Caco-2 (cell line): ENCODE data around the gene PGAP3. TPM values are rescaled to one million over a fixed set of nuclear protein-coding genes. Genes with fewer than 3 reads are reported as not detected.

Source experiments
- BruUV-seq: library from RNA; stranded (reverse); fragments of 400-500 nt; replicated peaks from 2 replicates; lab custom pipeline; 2021; lab: Mats Ljungman, UMichigan
- CTCF ChIA-PET: fragments of 300-600 bp; sonication (Branson Sonifier 250); formaldehyde crosslinking; loops from one replicate; lab custom pipeline; 2022; ENCODE audit warnings: antibody characterized with exemption; lab: Charles Lee
- POLR2A ChIA-PET: fragments of 300-600 bp; sonication (Branson Sonifier 250); formaldehyde crosslinking; loops from one replicate; lab custom pipeline; 2022; ENCODE audit warnings: antibody characterized with exemption; lab: Charles Lee
- DNase-seq, 2 experiments: peaks; one replicate each; pipeline versions ENCODE4 v3.0.0 to v3.0.0-alpha.2; 2020 to 2022
- H3K27me3 ChIP-seq: replicated peaks from 2 replicates; pipeline ENCODE4 v1.6.0; 2011; ENCODE audit warnings: low read length; ENCODE audit not compliant: control insufficient read depth, insufficient read depth
- H3K36me3 ChIP-seq: 2 replicates; pipeline ENCODE4 v1.5.1; 2011; ENCODE audit warnings: low read length; ENCODE audit not compliant: control insufficient read depth, insufficient read depth
- H3K4me1 ChIP-seq: fragments of 250-450 bp; sonication (Bioruptor Pico); 2 replicates; pipeline ENCODE4 v1.5.1; 2020; ENCODE audit warnings: mild to moderate bottlenecking
- H3K4me3 ChIP-seq: 2 replicates; pipeline ENCODE4 v1.5.1; 2011; ENCODE audit warnings: low read depth, mild to moderate bottlenecking, control low read depth, low read length
- H3K9me3 ChIP-seq: fragments of 250-450 bp; sonication (Bioruptor Pico); 2 replicates; pipeline ENCODE4 v1.5.1; 2020; ENCODE audit warnings: mild to moderate bottlenecking, moderate library complexity
- H3K27ac Mint-ChIP-seq: one replicate; pipeline ENCODE4 v1.8.0; 2022; ENCODE audit warnings: mixed read lengths; ENCODE audit not compliant: unreplicated experiment
- H3K27me3 Mint-ChIP-seq: one replicate; pipeline ENCODE4 v1.8.0; 2022; ENCODE audit warnings: mixed read lengths; ENCODE audit not compliant: insufficient read depth, unreplicated experiment
- H3K36me3 Mint-ChIP-seq: one replicate; pipeline ENCODE4 v1.8.0; 2022; ENCODE audit warnings: mild to moderate bottlenecking, mixed read lengths; ENCODE audit not compliant: insufficient read depth, unreplicated experiment
- H3K4me1 Mint-ChIP-seq: one replicate; pipeline ENCODE4 v1.8.0; 2022; ENCODE audit warnings: low read depth, mixed read lengths; ENCODE audit not compliant: unreplicated experiment
- H3K4me3 Mint-ChIP-seq: one replicate; pipeline ENCODE4 v1.8.0; 2022; ENCODE audit warnings: mild to moderate bottlenecking, moderate library complexity, mixed read lengths; ENCODE audit not compliant: unreplicated experiment
- H3K9me3 Mint-ChIP-seq: one replicate; pipeline ENCODE4 v1.8.0; 2022; ENCODE audit warnings: mixed read lengths; ENCODE audit not compliant: unreplicated experiment
- intact Hi-C: fragments of 100-400 bp; cut with micrococcal nuclease; formaldehyde crosslinking; loops from one replicate; pipeline ENCODE4 v1.10.0; 2022; ENCODE audit not compliant: unreplicated experiment
- total RNA-seq: library from RNA; stranded (reverse); gene quantifications from 2 replicates; pipeline ENCODE4 v1.2.3, GENCODE V29; 2022
- TF ChIP-seq, protein P1 (sequence below), 2 experiments: fragments of 200-600 bp in 1 of 2; IDR thresholded peaks; 1 replicate in 1 of 2; 2 replicates in 1 of 2; pipeline versions ENCODE4 v1.5.1 to v1.8.0; 2011 to 2022; ENCODE audit warnings: antibody characterized with exemption in 1 of 2, control low read depth in 1 of 2, inconsistent platforms in 1 of 2, low read depth in 1 of 2, low read length in 1 of 2, mild to moderate bottlenecking in 1 of 2, moderate library complexity in 1 of 2; ENCODE audit not compliant: insufficient read depth in 1 of 2, severe bottlenecking in 1 of 2, unreplicated experiment in 1 of 2

Gene PGAP3
- total RNA-seq, 1 experiment from 2014 or later, result 14.7 TPM

DNA sequence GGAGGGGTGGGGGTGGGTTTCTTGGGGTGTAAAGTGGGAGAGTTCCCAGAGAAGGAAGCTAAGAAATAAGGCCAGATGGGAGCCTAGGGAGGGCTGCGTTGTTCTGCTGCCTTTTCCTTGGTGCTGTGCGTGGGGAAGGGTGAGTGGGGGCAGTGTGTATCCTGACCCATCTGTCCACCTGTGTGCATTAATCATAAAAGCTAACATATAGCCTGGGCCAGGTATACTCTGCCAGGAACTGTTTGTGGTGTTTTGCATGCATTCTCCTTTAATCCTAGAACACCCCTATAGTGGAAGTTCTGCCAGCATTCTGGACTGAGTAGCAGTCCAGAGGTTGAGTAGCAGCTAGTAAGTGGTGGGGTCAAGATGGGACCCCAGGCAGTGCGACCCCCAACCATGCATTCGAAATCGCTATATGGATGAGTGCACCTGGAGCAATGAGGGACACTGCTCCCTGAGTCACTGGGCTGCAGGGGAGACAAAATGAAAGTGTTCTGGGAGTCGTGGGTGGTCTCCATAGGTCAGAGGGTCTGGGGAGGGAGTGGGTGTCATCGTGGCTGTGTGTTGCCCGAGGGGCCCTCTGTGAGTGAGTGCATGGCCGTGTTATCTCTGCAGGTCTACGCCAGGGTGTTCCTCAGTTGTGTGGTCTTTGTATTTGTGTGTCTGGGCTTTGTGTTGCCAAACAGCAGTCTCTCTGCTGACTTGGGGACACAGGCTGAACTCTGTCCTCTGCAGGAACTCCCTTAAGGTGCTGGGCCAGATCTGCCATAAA is 13.3 kb upstream of the PGAP3 start:
- no peaks in the 10 kb centered on the region for H3K9me3 Mint-ChIP-seq
- H3K27ac Mint-ChIP-seq, result peak overlapping the region; percentile 98
- H3K36me3 ChIP-seq, result no peaks in the 10 kb centered on the region; the same call in 1 of the 2 replicates
- peaks cover 58% of the 10 kb centered on the region for H3K4me1 ChIP-seq
- H3K36me3 Mint-ChIP-seq, result peaks cover 6% of the 10 kb centered on the region
- POLR2A ChIA-PET, result interaction anchor here (0.5 to 2.7 kb wide), 5 partner anchors 10 to 1444 kb away, joined by 3 to 22 read pairs (median 4); partner anchors contain the start of gene MIEN1
- peak overlapping the region; percentile 84 for H3K4me3 ChIP-seq
- no peaks in the 10 kb centered on the region for H3K27me3 ChIP-seq
- TF ChIP-seq, protein P1, sequence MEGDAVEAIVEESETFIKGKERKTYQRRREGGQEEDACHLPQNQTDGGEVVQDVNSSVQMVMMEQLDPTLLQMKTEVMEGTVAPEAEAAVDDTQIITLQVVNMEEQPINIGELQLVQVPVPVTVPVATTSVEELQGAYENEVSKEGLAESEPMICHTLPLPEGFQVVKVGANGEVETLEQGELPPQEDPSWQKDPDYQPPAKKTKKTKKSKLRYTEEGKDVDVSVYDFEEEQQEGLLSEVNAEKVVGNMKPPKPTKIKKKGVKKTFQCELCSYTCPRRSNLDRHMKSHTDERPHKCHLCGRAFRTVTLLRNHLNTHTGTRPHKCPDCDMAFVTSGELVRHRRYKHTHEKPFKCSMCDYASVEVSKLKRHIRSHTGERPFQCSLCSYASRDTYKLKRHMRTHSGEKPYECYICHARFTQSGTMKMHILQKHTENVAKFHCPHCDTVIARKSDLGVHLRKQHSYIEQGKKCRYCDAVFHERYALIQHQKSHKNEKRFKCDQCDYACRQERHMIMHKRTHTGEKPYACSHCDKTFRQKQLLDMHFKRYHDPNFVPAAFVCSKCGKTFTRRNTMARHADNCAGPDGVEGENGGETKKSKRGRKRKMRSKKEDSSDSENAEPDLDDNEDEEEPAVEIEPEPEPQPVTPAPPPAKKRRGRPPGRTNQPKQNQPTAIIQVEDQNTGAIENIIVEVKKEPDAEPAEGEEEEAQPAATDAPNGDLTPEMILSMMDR (IDR thresholded peaks at IDR 0.05; ENCODE audit: insufficient read depth in 1 of 2, low read depth in 1 of 2, low read length in 1 of 2, severe bottlenecking in 1 of 2, unreplicated experiment in 1 of 2), result no peak
- intact Hi-C loops, result no loop called here
- DNase-seq, result peak; percentile 43 to 65
- no peaks in the 10 kb centered on the region for H3K9me3 ChIP-seq
- H3K4me3 Mint-ChIP-seq, result peak overlapping the region; percentile 99
- CTCF ChIA-PET, result interaction anchor here (0.7 to 2.5 kb wide), 6 partner anchors 13 to 80 kb away, joined by 3 to 20 read pairs (median 13); partner anchors contain the start of genes MIEN1 and PGAP3
- BruUV-seq, result TSS peak; percentile 47
- no peaks in the 10 kb centered on the region for H3K27me3 Mint-ChIP-seq
- peaks cover 30% of the 10 kb centered on the region for H3K4me1 Mint-ChIP-seq

DNA sequence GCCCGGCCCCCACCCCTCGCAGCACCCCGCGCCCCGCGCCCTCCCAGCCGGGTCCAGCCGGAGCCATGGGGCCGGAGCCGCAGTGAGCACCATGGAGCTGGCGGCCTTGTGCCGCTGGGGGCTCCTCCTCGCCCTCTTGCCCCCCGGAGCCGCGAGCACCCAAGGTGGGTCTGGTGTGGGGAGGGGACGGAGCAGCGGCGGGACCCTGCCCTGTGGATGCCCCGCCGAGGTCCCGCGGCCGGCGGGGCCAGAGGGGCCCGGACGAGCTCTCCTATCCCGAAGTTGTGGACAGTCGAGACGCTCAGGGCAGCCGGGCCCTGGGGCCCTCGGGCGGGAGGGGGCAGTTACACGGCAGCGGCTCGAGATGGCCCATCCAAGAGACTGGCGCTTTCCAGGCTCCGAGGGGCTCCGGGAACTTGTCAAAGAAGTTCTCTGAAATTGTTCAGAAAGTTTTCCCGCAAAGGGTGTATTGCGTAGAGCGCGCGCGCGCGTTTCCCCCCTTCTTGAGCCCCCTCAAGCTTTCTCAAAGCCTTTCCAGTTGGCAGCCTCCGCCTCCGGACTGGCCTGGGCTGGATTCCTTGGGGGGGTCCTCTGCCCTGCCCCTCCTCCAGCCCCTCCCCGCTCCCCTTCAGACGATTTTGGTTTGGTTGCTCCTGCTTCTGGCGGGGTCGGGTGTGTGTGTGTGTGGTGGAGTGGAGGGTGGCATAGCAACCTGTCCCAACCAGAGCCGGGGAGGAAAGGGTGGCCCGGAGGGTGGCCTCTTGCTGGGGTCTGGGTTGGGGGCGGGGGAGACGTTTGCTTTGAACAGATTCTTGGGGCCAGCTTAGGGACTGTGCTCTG is 12.5 kb upstream of the PGAP3 start:
- Mint-ChIP-seq H3K9me3 (no peaks in the 10 kb centered on the region), H3K4me3 (peak overlapping the region; percentile 99), H3K4me1 (peaks cover 38% of the 10 kb centered on the region), H3K36me3 (peaks cover 11% of the 10 kb centered on the region), H3K27me3 (no peaks in the 10 kb centered on the region), H3K27ac (peak overlapping the region; percentile 98)
- H3K4me3 ChIP-seq, result peak overlapping the region; percentile 84
- intact Hi-C loops, result no loop called here
- DNase-seq, result peak; percentile 50 to 59
- ChIA-PET POLR2A (interaction anchor here (0.5 to 2.7 kb wide), 11 partner anchors 9 to 455 kb away, joined by 3 to 32 read pairs (median 4); partner anchors contain the start of genes MIEN1 and PGAP3), CTCF (interaction anchor here (0.5 to 2.5 kb wide), 13 partner anchors 12 to 280 kb away, joined by 3 to 20 read pairs (median 7); partner anchors contain the start of genes MIEN1, PGAP3 and PNMT)
- H3K4me1 ChIP-seq, result peaks cover 62% of the 10 kb centered on the region
- no peaks in the 10 kb centered on the region for H3K36me3 ChIP-seq
- no peaks in the 10 kb centered on the region for H3K27me3 ChIP-seq
- H3K9me3 ChIP-seq, result no peaks in the 10 kb centered on the region
- BruUV-seq, result no TSS peak
- TF ChIP-seq, protein P1 (IDR thresholded peaks at IDR 0.05; ENCODE audit: insufficient read depth in 1 of 2, low read depth in 1 of 2, low read length in 1 of 2, severe bottlenecking in 1 of 2, unreplicated experiment in 1 of 2), result no peak

DNA sequence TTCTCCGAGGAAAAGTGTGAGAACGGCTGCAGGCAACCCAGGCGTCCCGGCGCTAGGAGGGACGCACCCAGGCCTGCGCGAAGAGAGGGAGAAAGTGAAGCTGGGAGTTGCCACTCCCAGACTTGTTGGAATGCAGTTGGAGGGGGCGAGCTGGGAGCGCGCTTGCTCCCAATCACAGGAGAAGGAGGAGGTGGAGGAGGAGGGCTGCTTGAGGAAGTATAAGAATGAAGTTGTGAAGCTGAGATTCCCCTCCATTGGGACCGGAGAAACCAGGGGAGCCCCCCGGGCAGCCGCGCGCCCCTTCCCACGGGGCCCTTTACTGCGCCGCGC is 11.9 kb upstream of the PGAP3 start, which contains the start of gene ERBB2:
TSS of gene ERBB2 (plus strand) at position 247 of the 330 bp plus-strand sequence. CDS start 175 bp downstream, outside the sequence.
- H3K36me3 ChIP-seq, result no peaks in the 10 kb centered on the region
- DNase-seq, result peak; percentile 79 to 87
- POLR2A ChIA-PET, result interaction anchor here (0.5 to 2.7 kb wide), 9 partner anchors 12 to 196 kb away, joined by 3 to 32 read pairs (median 4); partner anchors contain the start of genes MIEN1 and PGAP3
- Mint-ChIP-seq H3K27me3 (no peaks in the 10 kb centered on the region), H3K4me3 (peak within 1 kb of the TSS; percentile 99), H3K36me3 (peaks cover 16% of the 10 kb centered on the region), H3K9me3 (no peaks in the 10 kb centered on the region), H3K27ac (peak within 1 kb of the TSS; percentile 98), H3K4me1 (peaks cover 42% of the 10 kb centered on the region)
- CTCF ChIA-PET, result interaction anchor here (0.5 to 2.5 kb wide), 12 partner anchors 11 to 279 kb away, joined by 3 to 20 read pairs (median 6); partner anchors contain the start of genes MIEN1, PGAP3 and PNMT
- TF ChIP-seq, protein P1 (IDR thresholded peaks at IDR 0.05; ENCODE audit: insufficient read depth in 1 of 2, low read depth in 1 of 2, low read length in 1 of 2, severe bottlenecking in 1 of 2, unreplicated experiment in 1 of 2), result no peak
- no TSS peak for BruUV-seq
- peak within 1 kb of the TSS; percentile 84 for H3K4me3 ChIP-seq
- H3K9me3 ChIP-seq, result no peaks in the 10 kb centered on the region
- H3K27me3 ChIP-seq, result no peaks in the 10 kb centered on the region
- H3K4me1 ChIP-seq, result peaks cover 62% of the 10 kb centered on the region
- intact Hi-C loops, result loop anchor here (1.0 kb wide), 1 partner anchor 11 kb away; the partner anchor contains the start of gene PGAP3
